Effector memory CD4-positive, alpha-beta T cell (primary cell): ENCODE measurements around the gene GZMM.

Source experiments
- DNase-seq, 3 donors: peaks; one replicate each; pipeline ENCODE4 v3.0.0-alpha.2; 2020
- H3K27ac ChIP-seq: 2 replicates; pipeline ENCODE4 v1.7.0; 2013; ENCODE audit warnings: mild to moderate bottlenecking, low read length, moderate library complexity; ENCODE audit not compliant: insufficient read depth, poor library complexity, severe bottlenecking
- H3K27me3 ChIP-seq: replicated peaks from 2 replicates; pipeline ENCODE4 v1.7.0; 2013; ENCODE audit warnings: mild to moderate bottlenecking, low read length; ENCODE audit not compliant: insufficient read depth, control insufficient read depth, poor library complexity, severe bottlenecking
- H3K36me3 ChIP-seq: 2 replicates; pipeline ENCODE4 v1.7.0; 2013; ENCODE audit warnings: mild to moderate bottlenecking, low read length, moderate library complexity; ENCODE audit not compliant: control insufficient read depth, insufficient read depth
- H3K4me1 ChIP-seq: 2 replicates; pipeline ENCODE4 v1.7.0; 2013; ENCODE audit warnings: low read length, mild to moderate bottlenecking; ENCODE audit not compliant: control insufficient read depth, insufficient read depth, poor library complexity, severe bottlenecking
- H3K4me3 ChIP-seq: 2 replicates; pipeline ENCODE4 v1.7.0; 2013; ENCODE audit warnings: low read length, low read depth, mild to moderate bottlenecking; ENCODE audit not compliant: insufficient read depth, poor library complexity, severe bottlenecking
- H3K9me3 ChIP-seq: 2 replicates; pipeline ENCODE4 v1.7.0; 2013; ENCODE audit warnings: mild to moderate bottlenecking, low read length, moderate library complexity; ENCODE audit not compliant: control insufficient read depth

Gene GZMM

DNA sequence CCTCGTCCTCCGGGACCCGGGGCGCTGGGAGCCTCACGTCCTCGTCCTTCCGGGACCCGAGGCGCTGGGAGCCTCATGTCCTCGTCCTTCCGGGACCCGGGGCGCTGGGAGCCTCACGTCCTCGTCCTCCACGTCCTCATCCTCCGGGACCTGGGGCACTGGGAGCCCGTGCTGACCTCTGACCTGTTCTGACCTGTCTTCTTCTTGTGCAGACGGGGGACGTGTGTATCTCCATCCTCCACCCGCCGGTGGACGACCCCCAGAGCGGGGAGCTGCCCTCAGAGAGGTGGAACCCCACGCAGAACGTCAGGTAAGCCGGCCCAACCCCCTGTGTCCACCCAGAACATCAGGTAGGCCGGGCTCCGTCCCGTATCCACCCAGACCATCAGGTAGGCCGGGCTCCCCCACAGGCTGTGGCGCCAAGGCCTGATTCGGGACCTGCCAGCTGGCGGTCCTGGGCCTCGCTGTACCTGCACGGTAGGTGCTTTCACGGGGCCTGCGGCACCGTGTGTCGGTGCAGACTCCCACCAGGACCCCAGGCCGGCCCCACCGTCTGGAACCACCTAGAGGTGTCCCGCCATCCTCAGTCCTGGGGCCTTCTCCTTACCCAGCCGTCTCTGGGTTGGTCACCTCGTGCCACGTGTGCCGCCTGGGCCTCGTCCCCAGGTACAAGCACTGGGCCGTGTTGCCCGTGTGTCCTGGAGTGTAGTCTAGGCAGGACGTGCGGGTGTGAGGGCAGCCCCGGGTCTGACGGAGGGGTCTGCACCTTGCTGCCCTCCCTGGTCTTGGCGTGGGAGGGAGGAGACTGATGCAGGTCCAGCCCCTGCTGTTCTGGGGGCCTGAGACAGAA, 7.6 kb upstream of the GZMM start:
- Histone ChIP-seq H3K27me3 (no peaks in the 10 kb centered on the region), H3K9me3 (no peaks in the 10 kb centered on the region), H3K36me3 (peaks cover 42% of the 10 kb centered on the region), H3K4me3 (no peak overlapping the region), H3K27ac (no peak overlapping the region), H3K4me1 (peaks cover 16% of the 10 kb centered on the region)
- no peak for DNase-seq

- no peak overlapping the region for H3K4me3 ChIP-seq
- peaks cover 16% of the 10 kb centered on the region for H3K4me1 ChIP-seq
- H3K27ac ChIP-seq: no peak overlapping the region
- no peak for DNase-seq
- H3K9me3 ChIP-seq: no peaks in the 10 kb centered on the region
- H3K36me3 ChIP-seq: peaks cover 48% of the 10 kb centered on the region
- no peaks in the 10 kb centered on the region for H3K27me3 ChIP-seq
These were observed 6.9 kb upstream of the GZMM start for GRCh38 chr19:536881-537404.

- no peak for DNase-seq
- H3K9me3 ChIP-seq: no peaks in the 10 kb centered on the region
- no peak overlapping the region for H3K4me3 ChIP-seq
- no peak overlapping the region for H3K27ac ChIP-seq
- peaks cover 48% of the 10 kb centered on the region for H3K36me3 ChIP-seq
- H3K27me3 ChIP-seq: no peaks in the 10 kb centered on the region
- H3K4me1 ChIP-seq: peaks cover 5% of the 10 kb centered on the region
These were observed 5.0 kb upstream of the GZMM start for GRCh38 chr19:538641-539428.

DNA sequence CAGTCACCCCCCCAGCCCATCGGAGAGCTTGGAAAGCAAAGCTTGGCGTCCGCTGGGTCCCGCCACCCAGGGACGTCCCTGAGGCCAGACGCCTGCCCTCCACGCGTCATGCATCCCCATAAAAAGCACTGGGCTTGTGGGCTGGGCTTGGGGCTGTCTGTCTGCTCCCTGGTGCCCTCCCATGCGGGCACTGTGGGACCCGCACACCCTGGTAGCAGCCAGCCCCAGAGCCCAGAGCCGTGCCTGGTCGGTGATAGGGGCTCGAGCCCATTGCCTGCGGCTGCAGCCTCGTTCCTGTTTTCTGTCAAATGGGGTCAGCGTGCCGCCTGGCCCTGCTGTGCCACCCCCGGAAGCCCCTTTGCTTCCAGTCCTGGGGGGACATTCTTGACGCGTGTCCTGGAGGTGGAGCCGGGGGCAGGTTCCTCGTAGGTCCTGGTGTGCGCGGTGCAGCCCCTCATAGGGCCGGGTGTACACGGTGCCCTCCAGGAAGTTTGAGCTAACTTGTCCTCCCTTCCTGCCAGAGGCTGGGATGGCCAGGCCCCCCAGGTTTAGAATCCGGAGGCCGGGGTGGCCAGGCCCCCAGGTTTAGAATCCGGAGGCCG, 4.3 kb upstream of the GZMM start:
- H3K27ac ChIP-seq: no peak overlapping the region
- no peak for DNase-seq
- peaks cover 48% of the 10 kb centered on the region for H3K36me3 ChIP-seq
- no peaks in the 10 kb centered on the region for H3K27me3 ChIP-seq
- no peaks in the 10 kb centered on the region for H3K9me3 ChIP-seq
- no peak overlapping the region for H3K4me3 ChIP-seq
- peaks cover 11% of the 10 kb centered on the region for H3K4me1 ChIP-seq

- Histone ChIP-seq H3K27ac (no peak overlapping the region), H3K4me3 (no peak overlapping the region), H3K4me1 (peaks cover 11% of the 10 kb centered on the region), H3K9me3 (no peaks in the 10 kb centered on the region), H3K27me3 (no peaks in the 10 kb centered on the region), H3K36me3 (peaks cover 38% of the 10 kb centered on the region)
- no peak for DNase-seq
These were observed 2.8 kb upstream of the GZMM start for GRCh38 chr19:540867-541637.

DNA sequence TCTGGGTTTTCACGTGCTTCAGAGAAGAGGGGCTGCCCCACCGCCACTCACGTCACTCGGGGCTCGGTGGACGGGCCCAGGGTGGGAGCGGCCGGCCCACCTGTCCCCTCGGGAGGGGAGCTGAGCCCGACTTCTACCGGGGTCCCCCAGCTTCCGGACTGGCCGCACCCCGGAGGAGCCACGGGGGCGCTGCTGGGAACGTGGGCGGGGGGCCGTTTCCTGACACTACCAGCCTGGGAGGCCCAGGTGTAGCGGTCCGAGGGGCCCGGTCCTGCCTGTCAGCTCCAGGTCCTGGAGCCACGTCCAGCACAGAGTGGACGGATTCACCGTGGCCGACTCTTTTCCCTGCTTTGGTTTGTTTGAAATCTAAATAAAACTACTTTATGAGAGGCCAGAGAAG, 2.2 kb upstream of the GZMM start:
- peaks cover 31% of the 10 kb centered on the region for H3K36me3 ChIP-seq
- H3K4me1 ChIP-seq: peaks cover 11% of the 10 kb centered on the region
- H3K27me3 ChIP-seq: no peaks in the 10 kb centered on the region
- H3K27ac ChIP-seq: no peak overlapping the region
- no peaks in the 10 kb centered on the region for H3K9me3 ChIP-seq
- H3K4me3 ChIP-seq: no peak overlapping the region
- no peak for DNase-seq

DNA sequence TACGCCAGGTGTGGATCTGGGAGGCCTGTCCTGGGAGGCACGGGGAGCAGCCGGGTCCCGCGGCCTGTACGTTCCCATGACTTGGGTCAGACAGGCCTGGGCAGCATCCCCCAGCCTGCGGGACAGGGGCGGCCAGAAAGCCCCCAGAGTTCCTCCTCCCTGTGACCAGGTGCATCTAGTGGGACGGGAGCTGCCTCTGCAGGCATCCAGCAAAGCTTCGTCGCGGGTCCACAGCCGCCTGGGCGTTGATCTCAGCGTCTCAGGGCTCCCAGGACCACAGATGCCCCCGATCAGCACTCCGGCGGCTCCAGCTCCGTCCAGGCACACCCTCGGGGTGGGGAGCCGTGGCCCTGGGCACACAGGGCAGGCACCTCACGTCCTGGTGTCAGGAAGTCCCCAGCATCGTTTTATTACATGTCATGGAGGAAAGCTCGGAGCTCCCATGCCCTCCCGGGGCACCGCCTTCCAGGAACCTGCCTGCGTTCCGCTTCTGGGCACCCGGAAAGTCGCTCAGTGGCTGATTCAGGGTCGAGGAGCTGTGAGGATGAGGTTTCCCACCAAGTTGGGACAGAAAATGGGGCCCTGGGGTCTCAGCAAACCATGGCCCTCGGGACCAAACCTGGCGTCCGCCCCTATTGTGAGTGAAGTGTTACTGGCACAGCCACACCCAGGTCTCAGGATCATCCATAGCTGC, 1.5 kb upstream of the GZMM start:
- no peak for DNase-seq
- Histone ChIP-seq H3K4me1 (peaks cover 11% of the 10 kb centered on the region), H3K9me3 (no peaks in the 10 kb centered on the region), H3K27me3 (no peaks in the 10 kb centered on the region), H3K27ac (no peak overlapping the region), H3K36me3 (peaks cover 29% of the 10 kb centered on the region), H3K4me3 (no peak overlapping the region)

DNA sequence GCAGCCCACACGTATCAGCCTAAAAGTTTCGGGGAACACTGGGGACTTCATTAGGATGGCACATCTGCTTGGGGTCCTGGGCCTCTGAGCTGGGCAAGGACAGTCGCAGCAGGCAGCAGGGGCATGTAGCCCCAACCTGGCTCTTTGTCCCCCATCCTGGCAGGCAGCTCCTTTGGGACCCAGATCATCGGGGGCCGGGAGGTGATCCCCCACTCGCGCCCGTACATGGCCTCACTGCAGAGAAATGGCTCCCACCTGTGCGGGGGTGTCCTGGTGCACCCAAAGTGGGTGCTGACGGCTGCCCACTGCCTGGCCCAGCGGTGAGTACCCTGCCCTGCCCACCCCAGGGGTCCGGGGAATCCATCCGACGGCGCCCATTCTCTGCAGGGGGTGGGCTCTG, 3.3 kb downstream of the GZMM start:
- Histone ChIP-seq H3K4me1 (peaks cover 11% of the 10 kb centered on the region), H3K4me3 (no peak overlapping the region), H3K27me3 (no peaks in the 10 kb centered on the region), H3K9me3 (no peaks in the 10 kb centered on the region), H3K36me3 (peaks cover 5% of the 10 kb centered on the region), H3K27ac (no peak overlapping the region)
- DNase-seq: no peak
